GM19238 (cell line): ENCODE results near the gene SEZ6.

Source experiments
- DNase-seq: peaks from one replicate; pipeline ENCODE4 v3.0.0; 2011; ENCODE audit warnings: low spot score; ENCODE audit not compliant: insufficient read length

Gene SEZ6

DNA sequence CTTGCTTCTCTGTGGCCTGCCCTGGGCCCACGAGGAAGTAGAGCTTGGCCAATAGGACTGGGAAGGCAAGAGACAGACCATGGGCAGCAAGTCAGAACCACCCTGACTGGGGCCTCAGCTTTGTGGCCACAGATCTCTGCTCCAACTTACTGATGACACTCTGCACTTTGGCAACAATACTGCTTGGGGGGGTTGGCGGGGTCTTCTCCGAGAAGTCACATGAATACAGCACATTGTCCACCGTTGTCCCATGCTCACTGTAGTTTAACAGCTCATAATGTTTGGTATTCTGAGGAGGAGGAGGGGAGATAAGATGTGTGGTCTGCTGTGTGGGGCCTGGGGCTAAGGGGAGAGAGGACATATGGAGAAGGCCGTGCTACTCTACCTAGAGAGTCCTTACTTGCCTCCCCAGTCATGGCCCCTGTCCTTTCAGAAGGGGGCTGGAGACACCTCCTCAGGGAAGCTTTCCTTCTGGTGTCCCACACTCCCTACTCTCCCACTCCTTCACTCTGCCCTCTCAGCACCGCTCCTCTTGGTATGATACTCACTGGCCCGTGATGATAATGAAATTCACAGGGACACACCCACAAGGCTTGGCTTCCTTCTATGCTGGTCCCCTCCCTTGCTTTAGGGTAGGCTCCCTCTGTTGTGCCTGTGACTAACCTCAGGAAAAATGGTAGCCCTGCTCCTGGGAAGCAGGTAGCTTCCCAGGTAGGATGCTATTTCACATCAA lies 99.0 kb downstream of the SEZ6 start:
- no peak for DNase-seq

DNA sequence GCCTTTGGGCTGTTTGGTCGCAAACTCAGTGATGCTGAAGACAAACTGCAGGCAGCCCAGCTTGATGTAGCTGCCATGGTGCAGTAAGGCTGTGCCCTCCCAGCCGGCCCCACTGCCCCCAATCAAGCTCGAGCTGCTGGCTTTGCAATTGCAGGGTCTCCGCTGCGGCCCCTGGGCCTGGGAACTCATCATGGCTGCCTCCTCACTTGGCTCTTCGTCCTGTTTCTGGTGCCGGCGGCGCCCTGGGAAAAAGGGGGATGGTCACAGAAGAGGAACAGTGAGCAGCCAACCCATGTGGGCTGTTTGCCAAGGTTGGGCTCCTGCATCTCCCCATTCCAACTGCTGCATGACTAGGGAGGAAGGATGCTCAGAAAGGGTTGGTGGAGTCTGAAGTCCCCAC lies 99.6 kb downstream of the SEZ6 start:
- DNase-seq = no peak
